Vagina (tissue), 2 donors: ENCODE results near the gene SERPINA5.

Experiments
- POLR2A ChIP-seq, 2 donors: fragments of 450-650 bp; IDR thresholded peaks; one replicate each; pipeline ENCODE4 v1.6.1; 2017; ENCODE audit warnings: antibody characterized with exemption in 2 of 2, mild to moderate bottlenecking in 2 of 2, moderate library complexity in 2 of 2
- POLR2AphosphoS5 ChIP-seq, 2 donors: sonication (generic); formaldehyde crosslinking; IDR thresholded peaks; one replicate each; pipeline ENCODE4 v1.9.0; 2017; ENCODE audit warnings: antibody characterized with exemption in 2 of 2, mild to moderate bottlenecking in 2 of 2, low read depth in 1 of 2; ENCODE audit not compliant: insufficient read depth in 1 of 2
- TF ChIP-seq, protein P1 (sequence below), 3 experiments: fragments of 450-650 bp in 2 of 3; fragments of 200-600 bp in 1 of 3; sonication (generic) in 1 of 3; IDR thresholded peaks; one replicate each; pipeline ENCODE4 v1.5.1; 2017 to 2019; ENCODE audit warnings: antibody characterized with exemption in 3 of 3, mild to moderate bottlenecking in 2 of 3, moderate library complexity in 2 of 3

DNA sequence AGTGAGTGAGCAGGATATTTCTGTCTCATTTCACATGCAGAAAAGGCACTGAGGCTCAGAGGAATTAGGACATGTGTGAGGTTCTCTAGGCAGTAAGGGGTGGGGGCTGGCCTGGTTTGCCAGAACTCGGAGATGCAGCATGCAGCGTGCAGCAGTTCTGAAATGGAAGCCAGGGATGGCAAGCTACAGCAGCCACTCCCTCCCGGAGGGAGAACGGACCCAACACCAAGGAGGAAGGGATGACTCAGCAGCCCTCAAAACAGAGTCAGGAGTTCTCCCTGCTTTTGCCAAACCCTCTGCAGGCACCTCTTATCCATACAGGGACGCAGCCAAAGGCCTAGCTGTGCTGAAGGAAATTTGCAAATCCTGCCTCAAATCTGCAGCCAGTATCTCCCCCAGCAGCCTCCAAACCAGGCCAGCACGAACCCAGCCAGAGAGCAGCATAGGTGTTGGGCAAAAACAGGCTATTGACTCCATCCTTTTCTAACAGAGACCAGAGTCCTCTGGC lies 20.7 kb downstream of the SERPINA5 start:
- TF ChIP-seq, protein P1, sequence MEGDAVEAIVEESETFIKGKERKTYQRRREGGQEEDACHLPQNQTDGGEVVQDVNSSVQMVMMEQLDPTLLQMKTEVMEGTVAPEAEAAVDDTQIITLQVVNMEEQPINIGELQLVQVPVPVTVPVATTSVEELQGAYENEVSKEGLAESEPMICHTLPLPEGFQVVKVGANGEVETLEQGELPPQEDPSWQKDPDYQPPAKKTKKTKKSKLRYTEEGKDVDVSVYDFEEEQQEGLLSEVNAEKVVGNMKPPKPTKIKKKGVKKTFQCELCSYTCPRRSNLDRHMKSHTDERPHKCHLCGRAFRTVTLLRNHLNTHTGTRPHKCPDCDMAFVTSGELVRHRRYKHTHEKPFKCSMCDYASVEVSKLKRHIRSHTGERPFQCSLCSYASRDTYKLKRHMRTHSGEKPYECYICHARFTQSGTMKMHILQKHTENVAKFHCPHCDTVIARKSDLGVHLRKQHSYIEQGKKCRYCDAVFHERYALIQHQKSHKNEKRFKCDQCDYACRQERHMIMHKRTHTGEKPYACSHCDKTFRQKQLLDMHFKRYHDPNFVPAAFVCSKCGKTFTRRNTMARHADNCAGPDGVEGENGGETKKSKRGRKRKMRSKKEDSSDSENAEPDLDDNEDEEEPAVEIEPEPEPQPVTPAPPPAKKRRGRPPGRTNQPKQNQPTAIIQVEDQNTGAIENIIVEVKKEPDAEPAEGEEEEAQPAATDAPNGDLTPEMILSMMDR (IDR thresholded peaks at IDR 0.05): no peak
- no peak for TF ChIP-seq POLR2A (IDR thresholded peaks at IDR 0.05)
- TF ChIP-seq POLR2AphosphoS5 (IDR thresholded peaks at IDR 0.05; ENCODE audit: insufficient read depth in 1 of 2, low read depth in 1 of 2): peak; percentile 77 to 89
